Right lobe of liver (tissue), 6 donors: Measurements from ENCODE around the gene GGA1. TPM values are rescaled to one million over a fixed set of nuclear protein-coding genes. Genes with fewer than 3 reads are reported as not detected.

Experiments
- ATAC-seq, 4 donors: fragments of 200-7000 bp; cut with Tn5 transposase; one replicate each; pipeline ENCODE4 v1.9.1; 2020; ENCODE audit warnings: mild to moderate bottlenecking in 4 of 4, moderate library complexity in 4 of 4
- DNase-seq, 3 donors: peaks; one replicate each; pipeline ENCODE4 v3.0.0-alpha.2; 2020
- H3K27ac ChIP-seq, 3 donors: fragments of 200-600 bp; one replicate each; pipeline ENCODE4 v1.8.0; 2022
- H3K27me3 ChIP-seq, 2 donors: fragments of 200-600 bp; one replicate each; pipeline ENCODE4 v1.8.0; 2022
- H3K36me3 ChIP-seq, 4 donors: fragments of 200-600 bp; sonication (generic) in 1 of 4; one replicate each; pipeline versions ENCODE4 v1.5.1 to v1.8.0; 2017 to 2022; ENCODE audit warnings: control low read depth in 1 of 4
- H3K4me1 ChIP-seq, 4 donors: fragments of 200-600 bp; sonication (generic) in 1 of 4; one replicate each; pipeline versions ENCODE4 v1.5.1 to v1.8.0; 2017 to 2022; ENCODE audit warnings: control low read depth in 1 of 4
- H3K4me3 ChIP-seq, 3 donors: fragments of 200-600 bp; one replicate each; pipeline ENCODE4 v1.8.0; 2022
- H3K9me3 ChIP-seq, 4 donors: fragments of 200-600 bp; sonication (generic) in 1 of 4; one replicate each; pipeline versions ENCODE4 v1.5.1 to v1.8.0; 2017 to 2022; ENCODE audit warnings: control low read depth in 1 of 4
- POLR2A ChIP-seq: fragments of 450-650 bp; IDR thresholded peaks from one replicate; pipeline ENCODE4 v1.6.1; 2017; ENCODE audit warnings: antibody characterized with exemption, mild to moderate bottlenecking
- WGBS: methylation state at CpG from one replicate; pipeline ENCODE4 v1.1.6; 2018; ENCODE audit warnings: low coverage, low lambda C conversion rate; ENCODE audit not compliant: insufficient coverage; ENCODE audit errors: missing lambda C conversion rate; 5-methylcytosine and 5-hydroxymethylcytosine counted together
- intact Hi-C, 2 donors: fragments of 100-400 bp; cut with DNase I; formaldehyde crosslinking; loops; one replicate each; pipeline versions ENCODE4 v1.11.2 to v1.14.1; 2022
- total RNA-seq, 6 experiments: library from RNA; depleted of rRNA in 2 of 6; stranded (reverse); fragments of >200 nt in 2 of 6; fragmentation: NEBNext Ultra II Directional in 3 of 6; extraction: Animal tissue kit (Norgen Biotek cat#: 25700) in 3 of 6; gene quantifications; one replicate each; pipeline versions ENCODE4 v1.1.0 to v1.2.4, GENCODE V29; 2016 to 2023
- TF ChIP-seq, protein P1 (sequence below), 4 donors: fragments of 200-600 bp in 3 of 4; fragments of 450-650 bp in 1 of 4; IDR thresholded peaks; one replicate each; pipeline versions ENCODE4 v1.5.1 to v1.8.0; 2016 to 2022; ENCODE audit warnings: antibody characterized with exemption in 4 of 4, mild to moderate bottlenecking in 2 of 4
- donor health status: DM: no; HTN: yes; CAD: no.
- donor health status: DM: no; HTN: no; CAD: no.
- donor health status: DM: no; HTN: no; CAD: no.
- donor health status: DM: no; HTN: yes; CAD: no.
- donor health status: DM: no; HTN: yes; CAD: no.

GGA1 gene
- total RNA-seq, 6 experiments from 2014 or later: 18.4 to 27.3 (median 24.1) TPM

DNA sequence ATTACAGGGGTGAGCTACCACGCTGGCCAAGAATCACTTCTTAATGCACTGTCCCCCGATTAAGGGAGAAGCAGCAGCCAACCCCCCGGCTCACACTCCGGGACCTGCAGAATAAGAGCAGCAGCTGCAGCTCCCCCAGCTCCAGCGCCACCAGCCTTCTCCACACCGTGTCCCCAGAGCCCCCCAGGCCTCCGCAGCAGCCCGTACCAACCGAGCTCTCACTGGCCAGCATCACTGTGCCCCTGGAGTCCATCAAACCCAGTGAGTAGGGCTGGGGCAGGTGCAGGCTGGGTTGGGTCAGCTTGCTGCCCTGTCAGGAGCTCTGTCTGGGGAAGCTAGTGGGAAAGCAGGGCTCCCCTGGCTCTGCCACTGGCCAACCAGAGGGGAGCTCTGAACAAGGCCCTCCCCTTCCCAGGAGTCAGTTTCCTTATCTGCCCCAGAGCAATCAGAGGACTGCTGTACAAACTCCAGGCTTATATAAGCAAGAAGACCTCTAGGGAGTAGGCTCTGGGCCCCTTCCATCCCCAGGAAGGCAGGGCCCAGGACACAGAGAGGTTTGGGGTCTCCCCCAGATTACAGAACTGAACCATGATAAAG, 22.3 kb downstream of the GGA1 start:
- peak in 2 of 3 donors; percentile 23 to 46 for DNase-seq

DNA sequence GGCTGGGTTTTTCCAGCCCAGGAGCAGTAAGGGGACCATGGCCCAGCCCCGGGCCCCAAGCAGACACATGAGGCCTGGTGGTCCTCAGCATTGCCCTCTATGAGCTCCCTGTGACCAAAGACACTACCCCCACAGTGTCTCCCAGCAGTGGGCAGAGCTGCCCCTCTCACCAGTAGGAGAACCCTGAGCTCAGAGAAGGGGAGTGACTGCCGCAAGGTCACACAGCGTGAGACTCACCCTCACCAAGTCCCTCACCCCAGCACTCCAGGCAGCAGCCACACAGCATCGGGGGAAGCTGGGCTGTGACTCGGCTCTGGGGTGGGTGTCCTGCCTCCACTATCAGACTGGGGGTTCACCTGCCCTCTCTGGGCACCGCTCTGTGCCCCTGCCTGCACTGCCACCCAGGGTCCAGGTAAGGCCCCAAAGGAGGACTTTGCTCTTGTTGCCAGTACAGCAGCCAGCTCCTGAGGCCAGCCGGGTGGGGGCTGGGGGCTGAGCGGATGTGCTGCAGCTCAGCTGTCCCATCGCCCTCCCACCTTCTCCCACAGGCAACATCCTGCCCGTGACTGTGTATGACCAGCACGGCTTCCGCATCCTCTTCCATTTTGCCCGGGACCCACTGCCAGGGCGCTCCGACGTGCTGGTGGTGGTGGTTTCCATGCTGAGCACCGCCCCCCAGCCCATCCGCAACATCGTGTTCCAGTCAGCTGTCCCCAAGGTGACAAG, 23.0 kb downstream of the GGA1 start:
- DNase-seq: peak in 1 of 3 donors; percentile 55
- 37% methylated on average over 2 of the region's 19 CpGs for WGBS
- no peaks in the 10 kb centered on the region for H3K27me3 ChIP-seq
- peaks cover 0 to 47% (median 21%) of the 10 kb centered on the region in 4 donors for H3K4me1 ChIP-seq
- ATAC-seq: peak; percentile 23 to 56 (median 44)
- H3K27ac ChIP-seq: peak overlapping the region; percentile 26 to 59 (median 47)
- H3K9me3 ChIP-seq: no peaks in the 10 kb centered on the region
- H3K4me3 ChIP-seq: no peak overlapping the region
- intact Hi-C loops: no loop called here
- no peak for TF ChIP-seq POLR2A
- TF ChIP-seq, protein P1, sequence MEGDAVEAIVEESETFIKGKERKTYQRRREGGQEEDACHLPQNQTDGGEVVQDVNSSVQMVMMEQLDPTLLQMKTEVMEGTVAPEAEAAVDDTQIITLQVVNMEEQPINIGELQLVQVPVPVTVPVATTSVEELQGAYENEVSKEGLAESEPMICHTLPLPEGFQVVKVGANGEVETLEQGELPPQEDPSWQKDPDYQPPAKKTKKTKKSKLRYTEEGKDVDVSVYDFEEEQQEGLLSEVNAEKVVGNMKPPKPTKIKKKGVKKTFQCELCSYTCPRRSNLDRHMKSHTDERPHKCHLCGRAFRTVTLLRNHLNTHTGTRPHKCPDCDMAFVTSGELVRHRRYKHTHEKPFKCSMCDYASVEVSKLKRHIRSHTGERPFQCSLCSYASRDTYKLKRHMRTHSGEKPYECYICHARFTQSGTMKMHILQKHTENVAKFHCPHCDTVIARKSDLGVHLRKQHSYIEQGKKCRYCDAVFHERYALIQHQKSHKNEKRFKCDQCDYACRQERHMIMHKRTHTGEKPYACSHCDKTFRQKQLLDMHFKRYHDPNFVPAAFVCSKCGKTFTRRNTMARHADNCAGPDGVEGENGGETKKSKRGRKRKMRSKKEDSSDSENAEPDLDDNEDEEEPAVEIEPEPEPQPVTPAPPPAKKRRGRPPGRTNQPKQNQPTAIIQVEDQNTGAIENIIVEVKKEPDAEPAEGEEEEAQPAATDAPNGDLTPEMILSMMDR (IDR thresholded peaks at IDR 0.05): no peak
- H3K36me3 ChIP-seq: peaks cover 0 to 5% (median 1%) of the 10 kb centered on the region in 4 donors

More for the DNA sequence above, 22.3 kb downstream of the GGA1 start:
- Histone ChIP-seq H3K4me3 (no peak overlapping the region), H3K36me3 (peaks cover 0 to 5% (median 1%) of the 10 kb centered on the region in 4 donors), H3K27me3 (no peaks in the 10 kb centered on the region), H3K27ac (peak overlapping the region; percentile 26 to 59 (median 47)), H3K4me1 (peaks cover 0 to 53% (median 27%) of the 10 kb centered on the region in 4 donors), H3K9me3 (no peaks in the 10 kb centered on the region)
- ATAC-seq: no peak
- 86% methylated on average over 5 of the region's 9 CpGs for WGBS
- no peak for TF ChIP-seq POLR2A
- TF ChIP-seq, protein P1 (IDR thresholded peaks at IDR 0.05): no peak
- intact Hi-C loops: no loop called here

DNA sequence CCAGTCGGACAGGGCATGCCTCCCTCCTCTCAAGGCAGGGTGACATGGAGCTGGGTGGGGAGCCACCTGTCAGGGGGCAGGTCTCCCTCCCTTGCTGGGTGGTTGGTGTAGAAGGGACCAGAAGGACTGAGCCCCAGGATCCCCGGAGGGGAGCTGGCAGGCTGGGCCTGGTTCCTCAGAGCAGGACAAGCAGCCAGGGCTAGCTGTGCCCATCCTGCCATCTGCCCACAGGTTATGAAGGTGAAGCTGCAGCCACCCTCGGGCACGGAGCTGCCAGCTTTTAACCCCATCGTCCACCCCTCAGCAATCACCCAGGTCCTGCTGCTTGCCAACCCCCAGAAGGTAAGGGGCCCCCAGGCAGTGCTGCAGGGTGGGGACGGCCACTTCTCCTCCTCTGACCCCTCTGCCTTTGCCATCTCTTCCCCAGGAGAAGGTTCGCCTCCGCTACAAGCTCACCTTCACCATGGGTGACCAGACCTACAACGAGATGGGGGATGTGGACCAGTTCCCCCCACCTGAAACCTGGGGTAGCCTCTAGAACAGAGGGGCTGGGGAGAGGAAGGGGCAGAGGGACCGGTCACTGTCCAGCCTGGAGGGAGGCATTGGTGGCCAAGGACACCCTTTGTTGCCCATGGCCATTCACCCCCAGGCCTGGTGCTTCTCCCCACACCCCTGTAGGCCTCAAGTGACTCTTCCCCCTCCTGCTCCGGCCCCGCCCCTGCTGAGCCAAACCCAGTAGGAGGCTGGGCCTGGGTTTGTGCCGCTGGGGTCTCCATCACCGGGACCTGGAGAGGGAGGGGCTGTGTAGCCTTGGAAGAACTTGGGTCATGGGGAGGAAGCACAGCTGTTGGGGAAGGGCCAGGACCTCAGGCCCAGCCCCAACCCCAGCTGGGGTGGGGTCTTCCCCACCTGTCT, 23.8 kb downstream of the GGA1 start:
- Histone ChIP-seq H3K4me3 (no peak overlapping the region), H3K27ac (peak overlapping the region; percentile 28 to 82 (median 70))
- no peak for ATAC-seq

More for the DNA sequence above, 23.8 kb downstream of the GGA1 start:
- peak in 2 of 3 donors; percentile 26 to 46 for DNase-seq
- H3K9me3 ChIP-seq: no peaks in the 10 kb centered on the region
- intact Hi-C loops: no loop called here
- peaks cover 0 to 40% (median 16%) of the 10 kb centered on the region in 4 donors for H3K4me1 ChIP-seq
- H3K27me3 ChIP-seq: no peaks in the 10 kb centered on the region
- H3K36me3 ChIP-seq: peaks cover 0 to 5% (median 1%) of the 10 kb centered on the region in 4 donors
- no peak for TF ChIP-seq POLR2A
- TF ChIP-seq, protein P1 (IDR thresholded peaks at IDR 0.05): no peak
- WGBS: 82% methylated on average over 5 of the region's 14 CpGs
